NT2/D1 (cell line): ENCODE data around the gene CFAP52.
A peak's percentile ranks its signal among the peaks of the same experiment; 100 is the strongest.

Experiments
- DNase-seq: peaks from one replicate; pipeline ENCODE4 v3.0.0-alpha.2; 2011; ENCODE audit warnings: low read depth, low spot score
- H3K27me3 ChIP-seq: 2 replicates; pipeline ENCODE4 v1.6.0; 2011; ENCODE audit warnings: mild to moderate bottlenecking; ENCODE audit not compliant: insufficient read length, insufficient read depth
- H3K36me3 ChIP-seq: 2 replicates; pipeline ENCODE4 v1.6.1; 2011; ENCODE audit warnings: mild to moderate bottlenecking, low read length, mixed read lengths; ENCODE audit not compliant: insufficient read depth, insufficient read length
- H3K4me1 ChIP-seq: 2 replicates; pipeline ENCODE4 v1.5.1; 2011; ENCODE audit not compliant: insufficient read depth, insufficient read length
- H3K4me3 ChIP-seq: 2 replicates; pipeline ENCODE4 v1.5.1; 2011; ENCODE audit warnings: low read depth; ENCODE audit not compliant: insufficient read length
- H3K9ac ChIP-seq: 2 replicates; pipeline ENCODE4 v1.6.0; 2011; ENCODE audit warnings: low read depth; ENCODE audit not compliant: insufficient read length
- H3K9me3 ChIP-seq: 2 replicates; pipeline ENCODE4 v1.5.1; 2011; ENCODE audit warnings: mild to moderate bottlenecking, low read length; ENCODE audit not compliant: insufficient read depth
- SUZ12 ChIP-seq: IDR thresholded peaks from 2 replicates; pipeline ENCODE4 v1.6.1; 2011; ENCODE audit not compliant: insufficient read length, insufficient read depth; ENCODE audit errors: extremely low read depth
- YY1 ChIP-seq: IDR thresholded peaks from 2 replicates; pipeline ENCODE4 v1.6.1; 2011; ENCODE audit not compliant: insufficient read length, insufficient read depth
- ZNF274 ChIP-seq: IDR thresholded peaks from 2 replicates; pipeline ENCODE4 v1.6.1; 2011; ENCODE audit warnings: mild to moderate bottlenecking, low read depth, low read length

CFAP52 gene

GRCh38 chr17:9643611-9644010 is 67.2 kb downstream of the CFAP52 start:
- Histone ChIP-seq H3K4me1 (peaks cover 4% of the 10 kb centered on the region), H3K4me3 (no peak overlapping the region), H3K9me3 (peaks cover 9% of the 10 kb centered on the region; the same call in 1 of the 2 replicates), H3K36me3 (no peaks in the 10 kb centered on the region), H3K27me3 (peaks cover 15% of the 10 kb centered on the region), H3K9ac (no peak overlapping the region)
- DNase-seq, result no peak
- TF ChIP-seq SUZ12 (no peak), ZNF274 (no peak), YY1 (no peak)

GRCh38 chr17:9644910-9645751 is 68.7 kb downstream of the CFAP52 start, which contains the start of gene USP43:
TSS of gene USP43 (plus strand) at chr17:9645517. CDS start at chr17:9645633, 116 bp downstream.
- Histone ChIP-seq H3K9me3 (peaks cover 9% of the 10 kb centered on the region; the same call in 1 of the 2 replicates), H3K4me3 (peak within 1 kb of the TSS; percentile 66), H3K9ac (peak within 1 kb of the TSS; percentile 86), H3K36me3 (no peaks in the 10 kb centered on the region), H3K27me3 (peaks cover 15% of the 10 kb centered on the region), H3K4me1 (peaks cover 4% of the 10 kb centered on the region)
- DNase-seq, result no peak
- TF ChIP-seq ZNF274, result no peak
- TF ChIP-seq YY1, result no peak
- no peak for TF ChIP-seq SUZ12

GRCh38 chr17:9645851-9646545 is 69.6 kb downstream of the CFAP52 start:
- H3K4me3 ChIP-seq, result peak overlapping the region; percentile 66
- DNase-seq, result no peak

GRCh38 chr17:9646546-9646885 is 70.1 kb downstream of the CFAP52 start:
- H3K9me3 ChIP-seq, result peaks cover 5% of the 10 kb centered on the region; the same call in 1 of the 2 replicates
- TF ChIP-seq SUZ12, result no peak
- TF ChIP-seq ZNF274, result no peak
- TF ChIP-seq YY1, result no peak
- peak overlapping the region; percentile 66 for H3K4me3 ChIP-seq
- H3K9ac ChIP-seq, result peak overlapping the region; percentile 86
- peaks cover 4% of the 10 kb centered on the region for H3K4me1 ChIP-seq
- peaks cover 15% of the 10 kb centered on the region for H3K27me3 ChIP-seq
- DNase-seq, result no peak
- no peaks in the 10 kb centered on the region for H3K36me3 ChIP-seq

More at GRCh38 chr17:9645851-9646545, 69.6 kb downstream of the CFAP52 start:
- Histone ChIP-seq H3K9me3 (peaks cover 8% of the 10 kb centered on the region; the same call in 1 of the 2 replicates), H3K36me3 (no peaks in the 10 kb centered on the region), H3K27me3 (peaks cover 15% of the 10 kb centered on the region), H3K9ac (peak overlapping the region; percentile 86), H3K4me1 (peaks cover 4% of the 10 kb centered on the region)
- TF ChIP-seq SUZ12 (no peak), YY1 (no peak), ZNF274 (no peak)

- H3K4me1 ChIP-seq, result peaks cover 4% of the 10 kb centered on the region
- no peak for TF ChIP-seq ZNF274
- no peak for TF ChIP-seq SUZ12
- TF ChIP-seq YY1, result no peak
- DNase-seq, result no peak
- no peak overlapping the region for H3K4me3 ChIP-seq
- no peaks in the 10 kb centered on the region for H3K36me3 ChIP-seq
- H3K27me3 ChIP-seq, result peaks cover 15% of the 10 kb centered on the region
- H3K9me3 ChIP-seq, result no peaks in the 10 kb centered on the region
- no peak overlapping the region for H3K9ac ChIP-seq
These were observed 70.6 kb downstream of the CFAP52 start for GRCh38 chr17:9647014-9647413.

- H3K4me1 ChIP-seq, result peaks cover 4% of the 10 kb centered on the region
- H3K36me3 ChIP-seq, result no peaks in the 10 kb centered on the region
- no peaks in the 10 kb centered on the region for H3K9me3 ChIP-seq
- H3K27me3 ChIP-seq, result peaks cover 15% of the 10 kb centered on the region
- no peak for DNase-seq
- no peak overlapping the region for H3K9ac ChIP-seq
- TF ChIP-seq SUZ12 (no peak), ZNF274 (no peak), YY1 (no peak)
- H3K4me3 ChIP-seq, result no peak overlapping the region
These were observed 72.2 kb downstream of the CFAP52 start for GRCh38 chr17:9648521-9649110.
